Left forelimb (tissue), 1 donor: Measurements from ENCODE around the gene TMEM132D.

ENCODE experiments used
- DNase-seq: peaks from one replicate; pipeline ENCODE4 v3.0.0-alpha.2; 2018; ENCODE audit warnings: low spot score

The TMEM132D gene

GRCh38 chr12:129534966-129535750 lies 368.7 kb downstream of the TMEM132D start:
- no peak for DNase-seq

- DNase-seq: no peak
Observed at GRCh38 chr12:129532707-129533499, 370.9 kb downstream of the TMEM132D start.

- DNase-seq: no peak
Observed at GRCh38 chr12:129532082-129532481, 371.7 kb downstream of the TMEM132D start.

- no peak for DNase-seq
Observed at GRCh38 chr12:129530984-129531383, 372.8 kb downstream of the TMEM132D start.

GRCh38 chr12:129530517-129530916 lies 373.3 kb downstream of the TMEM132D start:
- no peak for DNase-seq

GRCh38 chr12:129527506-129527905 lies 376.3 kb downstream of the TMEM132D start:
- DNase-seq: no peak

GRCh38 chr12:129523621-129524020 lies 380.2 kb downstream of the TMEM132D start:
- no peak for DNase-seq

GRCh38 chr12:129520739-129521138 lies 383.1 kb downstream of the TMEM132D start:
- DNase-seq: no peak

- no peak for DNase-seq
Observed at GRCh38 chr12:129503802-129504201, 400.0 kb downstream of the TMEM132D start.

- no peak for DNase-seq
Observed at GRCh38 chr12:129496226-129496625, 407.6 kb downstream of the TMEM132D start.

GRCh38 chr12:129494766-129495165 lies 409.1 kb downstream of the TMEM132D start:
- no peak for DNase-seq

GRCh38 chr12:129494260-129494659 lies 409.6 kb downstream of the TMEM132D start:
- no peak for DNase-seq

GRCh38 chr12:129489100-129489676 lies 414.6 kb downstream of the TMEM132D start:
- no peak for DNase-seq

GRCh38 chr12:129486931-129487330 lies 416.9 kb downstream of the TMEM132D start:
- no peak for DNase-seq

- DNase-seq: no peak
Observed at GRCh38 chr12:129483111-129483893, 420.5 kb downstream of the TMEM132D start.

- DNase-seq: no peak
Observed at GRCh38 chr12:129481921-129482320, 421.9 kb downstream of the TMEM132D start.

GRCh38 chr12:129470196-129470595 lies 433.6 kb downstream of the TMEM132D start:
- no peak for DNase-seq

GRCh38 chr12:129467726-129468125 lies 436.1 kb downstream of the TMEM132D start:
- no peak for DNase-seq

GRCh38 chr12:129467289-129467688 lies 436.5 kb downstream of the TMEM132D start:
- DNase-seq: no peak

- no peak for DNase-seq
Observed at GRCh38 chr12:129466499-129466898, 437.3 kb downstream of the TMEM132D start.

- DNase-seq: no peak
Observed at GRCh38 chr12:129459886-129460285, 443.9 kb downstream of the TMEM132D start.

- no peak for DNase-seq
Observed at GRCh38 chr12:129446696-129447095, 457.1 kb downstream of the TMEM132D start.
